Stimulated activated CD4-positive, alpha-beta T cell treated with anti-CD3 and anti-CD28 coated beads, TNF-alpha, amount 100 ng/mL, for 24 hours (primary cell): ENCODE data around the gene POC1A.
"Not testable (repeated sequence)": the region's sequence is repeated elsewhere in the genome, so short reads cannot be mapped to it uniquely, and the experiment has no call there.

Source experiments
- DNase-seq, 3 experiments: peaks; one replicate each; pipeline ENCODE4 v3.0.0-alpha.2; 2020; ENCODE audit warnings: low read depth in 3 of 3

The POC1A gene

DNA sequence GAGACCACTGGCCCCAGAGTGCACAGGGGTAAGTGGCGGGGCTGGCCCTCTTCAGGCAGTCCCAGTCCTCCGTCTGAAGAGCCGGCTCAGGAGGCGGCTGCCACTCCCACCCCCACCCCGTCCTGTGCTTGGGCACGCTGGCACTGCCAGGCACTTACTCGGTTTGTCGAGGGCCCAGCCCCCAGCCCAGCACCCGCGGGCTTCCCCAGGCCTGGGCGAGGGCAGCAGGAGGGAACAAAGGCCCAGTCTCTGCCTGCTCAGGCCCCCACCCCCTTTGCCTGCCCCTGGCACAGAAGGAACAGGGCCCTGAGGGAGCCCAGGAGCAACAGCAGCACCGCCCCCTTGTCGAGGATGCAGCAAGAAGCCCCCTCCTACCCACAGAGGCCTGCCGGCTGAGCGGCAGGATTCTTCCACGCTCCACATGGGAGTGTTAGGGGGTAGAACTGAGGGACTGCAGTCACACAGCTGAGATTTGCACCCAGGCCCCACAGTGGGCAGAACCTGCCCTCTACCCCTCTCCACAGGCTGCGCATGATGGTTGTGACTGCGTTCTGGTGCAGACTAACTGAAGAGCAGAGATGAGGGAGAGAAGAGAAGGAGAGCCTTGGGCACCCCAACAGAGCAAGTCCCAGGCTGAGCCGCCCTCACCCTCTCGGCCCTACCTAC is 106.8 kb downstream of the POC1A start:
- no peak for DNase-seq

DNA sequence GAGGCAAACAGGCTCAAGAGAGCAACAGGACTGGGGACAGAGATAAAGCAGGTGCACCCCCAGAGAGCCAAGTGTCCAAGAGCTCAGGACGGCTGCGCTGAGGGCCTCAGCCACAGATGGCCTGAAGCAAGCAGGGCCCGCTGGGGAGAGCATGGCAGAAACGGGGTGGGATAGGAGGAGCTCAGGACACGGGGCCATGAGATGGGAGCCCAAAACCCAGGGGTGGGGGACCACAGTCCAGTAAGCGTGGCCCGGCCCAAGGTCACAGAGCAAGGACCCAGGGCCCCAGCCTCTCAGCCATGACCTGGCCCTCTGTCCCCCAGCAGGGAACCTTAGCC is 107.4 kb downstream of the POC1A start:
- no peak for DNase-seq

DNA sequence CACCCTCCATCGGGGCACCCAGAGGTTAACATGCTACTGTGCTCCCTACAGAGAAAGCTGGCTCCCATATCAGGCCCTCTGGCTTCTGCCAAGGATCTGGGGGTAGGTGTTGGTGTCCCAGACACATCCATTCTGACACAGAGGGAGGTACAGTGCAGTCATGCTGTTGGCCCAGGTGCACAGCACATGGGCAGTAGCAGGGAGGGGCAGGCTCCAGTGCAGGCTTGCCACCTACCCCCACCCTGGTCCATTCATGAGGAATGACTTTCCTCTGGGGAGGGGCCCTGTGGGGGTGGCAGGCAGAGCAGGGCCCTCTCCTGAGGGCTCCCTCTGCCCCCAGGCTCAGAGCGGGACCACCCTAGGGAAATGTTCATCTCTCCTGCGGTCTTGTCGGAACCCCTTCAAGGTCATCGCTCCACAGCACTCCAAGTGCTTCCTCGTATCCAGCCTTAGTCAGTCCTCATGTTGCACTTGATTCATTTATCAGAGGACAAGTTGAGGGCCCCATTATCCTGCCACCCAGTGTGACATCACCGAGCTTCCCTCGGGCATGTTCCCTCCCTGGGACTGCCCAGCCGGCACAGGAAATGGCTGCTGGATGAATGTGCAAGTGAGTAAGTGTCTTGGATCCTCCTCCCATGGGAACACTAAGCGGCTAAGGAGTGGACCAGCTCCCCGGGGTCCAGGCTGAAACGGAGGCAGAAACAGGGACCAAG is 107.9 kb downstream of the POC1A start:
- DNase-seq: no peak

DNA sequence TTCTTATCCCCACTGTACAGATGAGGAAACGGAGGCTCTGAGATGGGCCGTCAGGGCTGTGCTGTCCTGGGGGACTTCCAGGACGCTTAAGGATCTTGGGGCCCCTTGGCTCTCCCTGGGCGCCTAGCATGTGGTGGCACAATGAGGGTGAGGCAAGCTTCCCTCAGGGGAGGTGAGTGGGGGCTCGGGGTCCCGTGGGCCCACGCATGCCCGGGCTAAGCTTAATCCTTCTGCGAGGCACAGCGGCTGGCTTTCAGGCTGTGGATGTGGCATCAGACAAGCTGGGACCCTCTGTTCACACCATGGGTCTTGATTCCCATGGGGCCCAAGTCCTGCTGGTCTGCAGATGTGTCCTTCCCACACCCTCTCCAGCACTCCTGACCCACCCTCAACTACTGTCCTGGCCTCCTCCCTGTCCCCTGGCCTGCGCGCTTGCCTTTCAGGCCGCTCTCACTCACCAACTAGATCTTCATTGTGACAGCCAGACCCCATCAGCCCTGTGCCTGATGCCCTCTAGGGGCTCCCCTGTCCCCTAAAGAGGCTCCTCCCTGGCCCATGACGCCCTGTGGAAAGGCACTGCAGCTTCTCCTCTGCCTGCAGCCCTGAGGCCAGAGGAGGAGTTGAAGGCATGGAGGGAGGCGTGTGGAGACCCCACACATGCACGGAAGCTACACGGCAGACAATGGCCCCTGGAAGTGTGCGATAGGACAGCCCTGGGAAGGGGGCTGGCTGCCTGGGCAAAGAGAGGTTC is 109.2 kb downstream of the POC1A start:
- DNase-seq: no peak

DNA sequence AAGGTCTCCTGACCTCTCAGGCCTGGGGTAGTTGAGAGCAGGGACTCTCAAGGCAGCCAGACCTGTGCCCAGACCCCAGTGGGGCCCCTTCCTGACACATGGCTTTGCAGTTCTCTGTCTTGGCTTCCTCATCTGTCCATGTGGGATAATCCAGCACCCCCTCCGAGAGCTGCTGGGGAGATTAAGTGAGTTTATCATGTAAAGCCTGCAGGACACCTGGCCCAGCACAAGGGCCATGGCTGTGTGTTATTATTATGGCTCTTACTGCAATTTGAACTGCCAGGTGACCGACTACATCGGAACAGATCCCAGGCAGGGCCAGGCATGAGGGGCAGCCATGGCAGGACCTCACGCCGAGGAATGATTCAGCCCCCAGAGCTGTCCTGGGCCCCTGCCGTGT is 110.5 kb downstream of the POC1A start:
- no peak for DNase-seq

DNA sequence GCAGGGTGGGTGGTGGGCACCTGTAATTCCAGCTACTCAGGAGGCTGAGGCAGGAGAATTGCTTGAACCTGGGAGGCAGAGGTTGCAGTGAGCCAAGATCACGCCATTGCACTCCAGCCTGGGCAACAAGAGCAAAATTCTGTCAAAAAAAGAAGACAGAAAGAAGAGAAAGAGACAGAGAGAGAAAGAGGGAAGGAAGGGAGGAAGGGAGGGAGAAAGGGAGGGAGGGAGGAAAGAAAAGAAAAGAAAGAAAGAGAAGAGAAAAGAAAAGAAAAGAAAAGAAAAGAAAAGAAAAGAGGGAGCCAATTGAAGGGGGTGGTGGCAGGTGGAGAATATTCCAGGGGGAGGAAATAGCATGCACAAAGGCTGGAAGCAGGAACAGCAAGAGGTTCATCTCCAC is 111.2 kb downstream of the POC1A start:
- not testable (repeated sequence) for DNase-seq

DNA sequence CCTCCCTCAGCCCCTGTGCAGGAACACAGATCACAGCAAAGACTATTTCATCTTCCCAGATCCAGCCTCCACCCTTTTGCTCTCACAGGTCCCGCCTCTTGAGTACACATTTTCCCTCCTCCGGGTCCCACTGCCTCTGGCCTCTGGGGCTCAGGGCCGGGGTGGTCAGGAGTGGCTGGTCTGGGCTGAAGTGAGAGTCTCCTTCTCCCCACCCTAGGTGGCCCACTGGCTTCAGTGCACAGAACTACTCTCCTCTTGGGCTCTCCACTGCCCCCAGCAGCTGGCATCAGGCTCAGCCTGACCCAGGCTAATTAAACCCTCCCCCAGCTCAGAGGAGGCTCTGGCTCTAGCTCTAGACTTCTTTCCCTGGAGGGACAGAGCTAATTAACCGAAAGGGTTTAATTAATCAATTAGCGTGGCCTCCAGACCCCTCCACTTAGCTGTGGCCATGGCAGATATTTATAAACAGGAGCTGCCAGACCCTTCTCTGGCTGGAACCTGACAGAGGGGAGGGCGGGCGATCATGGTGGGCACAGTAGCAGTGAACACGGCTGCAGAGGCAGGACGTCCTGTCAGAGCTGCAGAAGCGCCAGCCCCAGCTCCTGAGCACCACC is 113.0 kb downstream of the POC1A start:
- DNase-seq: no peak

DNA sequence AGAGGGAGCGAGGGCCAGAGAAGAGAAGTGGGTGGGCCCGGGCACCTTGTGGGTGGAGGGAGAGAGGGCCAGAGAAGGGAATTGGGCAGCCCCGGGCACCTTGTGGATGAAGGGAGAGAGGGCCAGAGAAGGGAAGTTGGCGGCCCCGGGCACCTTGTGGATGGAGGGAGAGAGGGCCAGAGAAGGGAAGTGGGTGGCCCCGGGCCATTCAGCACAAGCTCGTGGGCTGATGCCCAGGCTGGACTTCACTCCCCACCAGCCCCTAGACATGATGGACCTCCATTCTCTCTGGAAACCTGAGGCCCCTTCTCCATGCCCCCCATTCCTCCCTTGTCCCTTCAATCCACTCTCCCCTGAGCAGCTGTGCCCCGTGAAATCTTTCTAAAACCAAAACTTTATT is 113.6 kb downstream of the POC1A start:
- DNase-seq: no peak

DNA sequence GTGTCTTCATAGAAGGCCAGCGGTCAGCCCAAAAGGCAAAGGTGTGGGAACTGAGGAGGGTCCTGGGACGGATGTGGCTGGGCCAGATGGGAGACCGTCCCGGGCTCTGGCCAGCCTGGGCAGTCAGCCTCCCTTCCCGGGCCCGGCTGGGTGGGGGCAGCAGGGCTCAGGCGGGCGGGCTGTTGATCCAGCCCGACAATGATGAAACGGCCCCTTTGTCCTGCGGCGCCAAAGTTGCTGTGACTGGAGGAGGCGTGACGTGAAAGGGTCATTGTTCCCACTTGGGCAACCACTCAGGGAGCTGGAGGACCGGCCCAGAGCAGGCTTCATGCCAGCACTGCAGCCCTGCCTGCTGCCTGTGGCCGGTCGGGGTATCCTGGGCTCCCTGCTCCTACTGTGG is 114.4 kb downstream of the POC1A start:
- no peak for DNase-seq

DNA sequence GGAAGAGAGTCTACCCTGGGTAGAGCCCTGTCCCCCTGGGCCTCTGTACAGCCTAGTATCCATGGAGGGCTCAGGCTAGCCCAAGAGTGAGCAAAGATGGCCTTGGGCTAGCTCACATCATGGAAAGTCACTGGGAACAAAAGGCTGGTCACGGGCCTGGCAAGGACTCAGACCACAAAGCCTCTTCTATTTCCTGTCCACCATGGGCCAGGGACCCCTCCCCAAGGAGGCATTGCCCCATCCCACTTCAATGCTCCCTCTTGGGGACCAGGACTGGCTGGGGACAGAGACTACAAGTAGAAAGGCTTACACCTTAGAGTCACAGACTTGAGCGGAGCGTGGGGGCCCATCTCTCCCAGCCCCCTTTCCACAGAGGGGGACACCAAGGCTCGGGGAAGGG is 114.8 kb downstream of the POC1A start:
- no peak for DNase-seq

DNA sequence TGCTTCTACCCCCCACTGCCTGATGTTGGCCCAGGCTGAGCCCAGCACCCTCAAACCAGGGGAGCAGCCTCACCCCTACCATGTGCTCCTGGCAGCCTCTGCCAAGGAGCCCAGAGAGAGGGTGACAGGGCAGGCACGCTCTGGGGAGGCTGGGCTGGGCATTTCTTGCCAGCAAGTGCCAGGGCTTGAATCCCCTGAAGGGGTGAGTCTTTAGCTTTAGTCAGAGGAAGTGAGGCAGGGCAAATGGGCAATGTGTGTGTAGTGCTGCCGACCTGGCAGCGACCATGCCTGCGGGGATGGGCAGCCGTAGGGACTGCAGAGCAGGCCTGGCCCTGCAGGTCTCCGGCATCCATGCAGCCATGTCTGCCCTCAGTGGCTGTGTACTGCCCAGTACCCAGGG is 116.0 kb downstream of the POC1A start:
- DNase-seq: no peak

DNA sequence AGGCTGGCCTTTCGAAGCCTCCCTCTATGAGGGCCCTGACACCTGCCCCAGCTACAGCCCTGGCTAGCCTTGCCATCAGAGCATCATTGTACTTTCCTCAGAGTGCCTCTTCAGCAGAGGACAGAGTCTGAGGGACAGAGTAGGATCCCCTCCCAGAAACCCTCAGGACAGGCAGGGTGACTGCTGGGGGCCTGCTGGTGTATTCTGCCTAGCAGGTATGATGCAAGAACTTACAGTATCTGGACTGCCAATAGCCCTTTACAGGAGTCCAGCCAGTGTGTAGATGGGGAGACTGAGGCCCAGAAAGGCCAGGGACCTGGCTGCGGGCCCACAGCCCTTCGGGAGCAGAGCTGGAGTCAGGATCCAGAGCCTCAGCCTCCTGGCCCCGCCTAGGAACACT is 116.9 kb downstream of the POC1A start:
- no peak for DNase-seq

DNA sequence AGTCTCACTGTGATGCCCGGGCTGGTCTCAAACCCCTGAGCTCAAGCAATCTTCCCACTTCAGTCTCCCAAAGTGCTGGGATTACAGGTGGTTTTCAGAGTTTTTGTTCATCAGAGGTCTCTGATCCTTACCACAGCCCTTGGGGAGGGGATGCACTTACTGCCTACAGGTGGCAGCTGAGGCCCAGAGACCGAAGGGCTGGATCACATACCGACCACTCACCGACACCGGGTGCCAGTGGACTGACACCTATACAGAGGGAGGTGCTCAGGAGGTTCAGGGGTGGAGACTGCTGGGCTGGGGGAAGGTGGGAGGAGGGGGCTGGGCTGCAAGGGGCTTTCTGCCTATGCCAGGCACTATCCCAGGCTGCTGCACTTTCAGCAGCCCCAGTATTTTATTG is 117.4 kb downstream of the POC1A start:
- no peak for DNase-seq

DNA sequence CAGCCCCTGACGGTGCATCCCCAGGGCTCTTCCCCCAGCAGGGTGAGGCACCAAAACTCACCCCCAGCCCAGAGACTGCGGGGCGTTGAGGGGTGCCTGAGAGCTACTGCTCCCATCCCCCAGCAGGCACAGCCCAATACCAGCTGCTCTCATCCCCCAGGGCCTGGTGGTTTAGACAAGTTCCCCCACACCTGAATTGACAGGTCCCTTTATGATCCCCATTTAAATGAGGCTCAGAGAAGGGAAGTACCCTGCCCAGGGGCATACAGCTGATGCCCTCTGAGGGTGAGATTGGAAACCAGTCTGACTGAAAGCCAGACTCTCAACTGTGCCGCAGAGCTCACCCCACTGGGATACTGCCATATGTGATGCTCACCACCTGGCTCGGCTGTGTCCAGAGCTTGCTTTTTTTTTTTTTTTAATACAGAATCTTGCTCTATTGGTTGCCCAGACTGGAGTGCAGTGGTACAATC is 118.0 kb downstream of the POC1A start:
- DNase-seq: no peak

DNA sequence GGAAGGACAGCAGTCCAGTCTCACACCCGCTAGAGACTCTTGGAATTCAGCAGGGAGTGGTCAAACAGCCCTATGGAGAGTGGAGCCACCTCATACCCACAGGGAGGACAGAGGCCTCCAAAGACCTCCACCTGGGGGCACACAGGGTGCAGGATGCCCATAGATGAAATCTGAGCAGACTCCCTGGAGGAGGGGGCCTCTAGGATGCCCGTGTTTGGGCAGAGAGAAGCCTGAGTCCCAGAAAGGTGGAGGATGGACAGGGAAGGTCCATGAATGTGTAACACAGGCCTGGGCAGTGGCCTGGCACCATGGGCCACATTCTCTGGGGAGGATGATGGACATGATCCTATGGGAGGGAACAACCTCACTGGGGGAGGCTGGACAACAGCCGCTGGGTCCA is 119.6 kb downstream of the POC1A start:
- no peak for DNase-seq

DNA sequence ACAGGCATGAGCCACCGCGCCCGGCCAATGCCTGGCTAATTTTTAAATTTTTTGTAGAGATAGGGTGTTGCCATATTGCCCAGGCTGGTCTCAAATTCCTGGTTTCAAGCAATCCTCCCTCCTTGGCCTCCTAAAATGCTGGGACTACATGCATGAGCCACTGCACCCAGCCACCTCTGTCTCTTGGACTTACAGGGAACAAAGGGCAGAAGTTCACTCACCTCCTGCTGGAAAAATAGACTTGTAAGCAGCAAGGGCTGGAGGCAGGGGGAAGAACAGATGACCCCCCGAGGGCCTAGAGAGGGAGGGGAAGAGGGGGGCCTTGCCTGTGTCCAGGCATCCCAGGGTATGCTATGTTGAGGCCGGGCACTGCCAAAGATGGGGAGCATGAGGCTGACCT is 120.0 kb downstream of the POC1A start:
- no peak for DNase-seq

DNA sequence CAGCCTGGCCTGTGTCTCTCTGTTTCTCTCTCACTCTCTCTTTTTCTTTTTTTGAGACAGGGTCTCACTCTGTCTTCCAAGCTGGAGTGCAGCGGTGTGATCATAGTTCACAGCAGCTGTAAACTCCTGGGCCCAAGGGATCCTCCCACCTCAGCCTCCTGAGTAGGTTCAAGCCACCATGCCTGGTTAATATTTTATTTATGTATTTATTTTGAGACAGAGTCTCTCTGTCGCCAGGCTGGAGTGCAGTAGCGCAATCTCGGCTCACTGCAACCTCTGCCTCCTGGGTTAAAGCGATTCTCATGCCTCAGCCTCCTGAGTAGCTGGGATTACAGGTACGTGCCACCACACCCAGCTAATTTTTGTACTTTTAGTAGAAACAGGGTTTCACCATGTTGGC is 120.5 kb downstream of the POC1A start:
- DNase-seq: not testable (repeated sequence)

DNA sequence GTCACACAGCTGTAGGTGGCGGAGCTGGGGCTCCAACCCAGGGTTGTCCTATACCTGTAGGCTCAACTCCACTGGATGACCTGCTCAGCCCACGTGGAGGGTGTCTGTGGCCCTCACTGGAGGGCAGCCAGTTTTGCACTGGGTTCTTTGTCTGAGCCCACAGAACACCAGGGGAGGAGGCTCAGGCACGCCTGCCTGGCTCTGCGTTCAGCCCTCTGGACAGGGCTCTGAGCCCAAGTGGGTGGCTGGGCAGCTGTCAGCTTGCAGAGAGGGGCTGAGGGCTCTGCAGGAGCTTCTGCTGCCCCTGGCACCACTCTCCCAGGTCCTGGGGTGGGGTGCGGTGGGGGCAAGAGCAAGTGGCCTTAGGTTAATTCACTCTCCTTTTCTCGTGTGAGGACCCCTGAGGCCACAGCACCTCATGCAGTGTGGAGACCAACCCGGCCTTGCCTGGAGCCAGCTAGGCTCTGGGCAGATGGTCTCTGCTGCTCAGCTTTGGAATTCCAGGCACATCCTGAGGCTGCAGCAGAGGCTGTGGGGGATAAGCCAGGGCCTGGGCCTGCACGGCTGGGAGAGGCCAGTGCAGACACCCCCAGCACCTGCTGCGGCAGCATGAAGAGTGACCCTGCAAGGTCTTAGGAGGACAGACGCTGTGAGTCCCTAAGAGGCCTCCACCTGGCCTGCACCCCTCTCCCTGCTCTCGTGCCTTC is 121.4 kb downstream of the POC1A start:
- DNase-seq: no peak

DNA sequence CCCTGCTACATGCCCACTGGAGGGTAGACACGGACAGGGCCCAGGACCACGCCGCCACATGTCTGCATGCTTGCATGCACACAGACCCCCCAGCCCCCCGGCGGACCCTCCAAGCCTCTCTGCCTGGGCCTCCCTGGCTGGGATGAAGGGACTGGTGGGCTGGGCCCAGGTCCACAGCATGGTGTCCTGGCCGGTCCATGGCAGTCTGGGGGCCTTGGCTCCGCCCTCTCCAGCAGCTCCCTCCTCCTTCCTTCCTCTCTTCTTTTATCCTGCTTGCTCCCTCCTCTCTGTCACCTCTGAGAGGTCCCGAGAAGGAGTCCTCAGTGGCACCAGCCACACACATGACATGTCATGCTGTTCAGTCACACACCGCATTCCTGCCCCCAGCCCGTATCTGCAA is 122.3 kb downstream of the POC1A start:
- no peak for DNase-seq

DNA sequence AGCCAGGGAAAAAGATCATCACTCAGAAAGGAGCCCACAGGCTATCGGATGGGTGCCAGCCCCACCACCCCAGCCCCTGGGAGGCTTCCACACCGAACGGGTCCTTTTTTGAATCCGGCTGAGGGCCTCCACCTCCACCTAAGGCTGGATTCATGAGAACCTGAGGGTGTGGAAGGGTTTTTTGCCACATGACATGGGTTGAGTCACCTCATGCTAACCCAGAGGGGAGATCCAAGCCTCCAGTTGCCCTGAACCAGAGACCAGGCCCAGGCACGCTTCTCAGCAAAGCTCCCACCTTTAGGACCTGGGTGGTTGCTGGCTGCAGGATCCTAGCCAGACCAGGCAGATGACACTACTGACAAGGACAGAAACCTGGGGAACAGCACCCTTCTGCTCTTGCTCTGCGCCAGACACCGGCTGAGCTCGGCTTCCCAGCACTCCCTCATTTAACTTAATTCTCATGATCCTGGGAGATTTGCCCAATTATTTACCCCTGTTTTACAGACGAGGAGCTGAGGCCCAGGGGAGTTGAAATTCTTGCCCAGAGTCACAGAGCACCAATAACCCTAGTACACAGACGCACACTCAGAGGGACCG is 123.4 kb downstream of the POC1A start:
- DNase-seq: no peak

DNA sequence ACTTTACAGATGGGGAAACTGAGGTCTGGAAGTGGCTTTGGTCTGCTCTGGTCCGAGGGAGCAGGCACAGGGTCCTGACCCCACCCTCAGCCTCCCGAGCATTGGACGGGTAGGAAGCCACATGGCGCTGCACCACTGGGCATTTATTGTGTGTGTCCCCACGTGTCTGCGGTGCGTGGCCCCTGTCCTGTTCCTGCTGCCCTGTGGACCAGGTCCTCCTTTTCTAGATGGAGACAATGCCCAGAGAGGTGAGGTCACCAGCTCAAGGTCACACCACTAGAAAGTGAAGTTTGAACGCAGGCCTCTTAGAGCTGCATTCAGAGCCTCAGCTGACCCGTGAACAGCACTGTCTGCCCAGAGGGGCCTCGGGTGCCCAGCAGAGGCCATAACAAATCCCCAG is 124.7 kb downstream of the POC1A start:
- DNase-seq: no peak

DNA sequence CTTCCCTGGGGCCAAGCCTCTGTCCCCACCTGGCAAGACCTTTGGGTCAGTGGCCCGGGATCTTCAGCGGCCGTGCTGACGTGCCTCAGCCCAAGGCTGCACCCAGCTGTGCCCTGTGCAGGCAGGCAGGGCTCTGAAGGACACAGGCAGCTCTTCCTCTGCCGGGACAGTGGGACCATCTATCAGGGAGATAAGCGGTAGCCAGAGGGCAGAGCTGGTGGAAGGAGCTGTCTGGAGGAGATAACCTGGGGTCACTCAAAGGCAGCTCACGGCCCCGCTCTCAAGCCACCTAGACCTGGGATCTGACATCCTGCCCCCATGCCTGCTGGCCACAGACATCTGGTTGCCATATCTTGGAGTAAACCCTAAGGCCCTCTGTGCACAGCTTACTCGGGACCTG is 125.2 kb downstream of the POC1A start:
- no peak for DNase-seq
